ENCODE data around the gene ANGPTL7. TPM values are rescaled to one million over a fixed set of nuclear protein-coding genes. Genes with fewer than 3 reads are reported as not detected.

The ANGPTL7 gene
- total and polyA plus RNA-seq, 2 of the 8 experiments (the other 6 are each of a cell fraction or from before 2014, with no cell fraction given), result not detected

DNA sequence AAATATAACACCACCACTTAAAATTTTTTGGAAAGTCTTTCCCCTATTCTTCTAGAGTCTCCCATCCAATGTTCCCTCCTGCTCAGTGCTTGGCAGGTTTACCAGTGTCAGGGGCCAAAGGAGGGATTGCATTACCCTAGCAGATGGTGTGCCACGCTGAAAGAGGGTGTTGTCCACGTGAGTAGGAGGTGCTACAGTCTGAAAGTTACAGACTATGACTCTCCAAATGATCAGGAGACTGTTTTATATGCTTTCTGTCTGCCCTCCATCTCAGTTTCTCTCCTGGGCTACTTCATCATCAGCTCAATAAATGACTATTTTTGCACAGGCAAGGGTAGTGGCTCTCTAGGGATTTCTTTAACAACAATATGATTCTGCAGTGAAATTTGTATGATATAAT is 31.3 kb upstream of the ANGPTL7 start:
- Histone ChIP-seq H3K79me1 (ENCODE audit: low read depth, low read length) (0 out of 2 replicates have a peak, but pooled peaks cover 4% of the 10 kb centered on the region), H3K4me2 (ENCODE audit: insufficient read depth in 1 of 2, low read depth in 2 of 2, low read length in 2 of 2) (no peak overlapping the region), H3K23ac (ENCODE audit: insufficient read length) (no peak overlapping the region), H4K5ac (ENCODE audit: insufficient read length, low read depth, low read length) (no peak overlapping the region), H3K56ac (replicated peaks; ENCODE audit: insufficient read length, low read depth, low read length) (no peak overlapping the region), H2BK20ac (ENCODE audit: low read length) (no peak overlapping the region), H4K91ac (replicated peaks; ENCODE audit: insufficient read length, low read length) (no peak overlapping the region), H3K23me2 (ENCODE audit: low read depth, low read length) (no peaks in the 10 kb centered on the region), H2BK15ac (ENCODE audit: low read length) (no peak overlapping the region), H2BK12ac (ENCODE audit: low read depth, low read length) (no peak overlapping the region), H3K4ac (replicated peaks; ENCODE audit: insufficient read length, low read depth, low read length) (no peak overlapping the region), H3K9me3 (ENCODE audit: insufficient read depth in 2 of 2, low read depth in 1 of 2, low read length in 1 of 2) (no peaks in the 10 kb centered on the region), H4K8ac (ENCODE audit: extremely low read depth, insufficient read depth, low read length) (no peak overlapping the region), H3K36me3 (ENCODE audit: control insufficient read depth in 2 of 4, insufficient read depth in 4 of 4, low read length in 3 of 4) (peaks cover 2 to 16% (median 7%) of the 10 kb centered on the region in 4 experiments; a peak in 6 of 8 replicates), H2AK5ac (ENCODE audit: low read depth, low read length) (no peak overlapping the region), H3K27me3 (replicated peaks in 1 of 4; ENCODE audit: control insufficient read depth in 3 of 4, extremely low read depth in 1 of 4, insufficient read depth in 3 of 4, low read length in 3 of 4) (no peaks in the 10 kb centered on the region), H2BK120ac (replicated peaks; ENCODE audit: low read depth, low read length) (no peak overlapping the region), H3K18ac (ENCODE audit: extremely low read depth, low read length) (no peak overlapping the region), H3K4me1 (replicated peaks in 1 of 4; ENCODE audit: control insufficient read depth in 3 of 4, insufficient read depth in 4 of 4, low read length in 3 of 4) (no peaks in the 10 kb centered on the region), H3K9ac (replicated peaks in 1 of 4; ENCODE audit: extremely low read depth in 1 of 4, low read depth in 3 of 4, low read length in 3 of 4) (no peak overlapping the region), H2AFZ (ENCODE audit: low read length) (no peak overlapping the region), H3K14ac (ENCODE audit: insufficient read length) (no peak overlapping the region), H4K20me1 (replicated peaks in 1 of 2; ENCODE audit: control insufficient read depth in 1 of 2, insufficient read depth in 2 of 2, low read length in 2 of 2) (no peaks in the 10 kb centered on the region), H2BK5ac (ENCODE audit: low read depth, low read length) (no peak overlapping the region), H3K27ac (ENCODE audit: low read depth, low read length) (no peak overlapping the region), H3K4me3 (ENCODE audit: extremely low read depth in 1 of 4, insufficient read depth in 2 of 4, low read depth in 3 of 4, low read length in 4 of 4) (no peak overlapping the region), H3K79me2 (ENCODE audit: control insufficient read depth in 1 of 2, insufficient read depth in 2 of 2, low read length in 2 of 2) (no peaks in the 10 kb centered on the region)
- DNase-seq (ENCODE audit: low read depth in 1 of 2, low spot score in 2 of 2) (no peak), FAIRE-seq (no peak)
- ChIA-PET POLR2A (ENCODE audit: partially characterized antibody) (interaction anchor here (0.8 kb wide), 1 partner anchor 19 kb away, joined by 3 read pairs; no protein-coding TSS in a partner anchor), CTCF (ENCODE audit: partially characterized antibody) (interaction anchor here (0.6 to 1.0 kb wide), 3 partner anchors 84 to 484 kb away, joined by 3 read pairs; no protein-coding TSS in a partner anchor)
- 94% methylated on average over 2 of the region's 2 CpGs; no CpG with 5 or more reads in 1 of the 2 experiments for WGBS, 2 experiments (ENCODE audit: extremely low coverage in 1 of 2, insufficient coverage in 1 of 2, insufficient read length in 1 of 2, insufficient replicate concordance in 2 of 2, low coverage in 1 of 2, low lambda C conversion rate in 2 of 2, missing lambda C conversion rate in 1 of 2)
- TF ChIP-seq YY1 (IDR thresholded peaks at IDR 0.05; ENCODE audit: low read depth, low read length) (no peak), HDAC2 (IDR thresholded peaks at IDR 0.05; ENCODE audit: borderline replicate concordance in 1 of 2, low read depth in 2 of 2, low read length in 2 of 2) (no peak), PHF8 (conservative IDR thresholded peaks at IDR 0.05; ENCODE audit: low read depth, low read length) (no peak), TAF1 (IDR thresholded peaks at IDR 0.05; ENCODE audit: low read depth, low read length) (no peak), SIN3A (conservative IDR thresholded peaks at IDR 0.05 in 1 of 2, IDR thresholded peaks at IDR 0.05 in 1 of 2; ENCODE audit: low read depth in 1 of 2, low read length in 2 of 2) (no peak), RAD21 (IDR thresholded peaks at IDR 0.05 in 1 of 2, conservative IDR thresholded peaks at IDR 0.05 in 1 of 2; ENCODE audit: low read depth in 2 of 2, low read length in 2 of 2) (no peak), FOSL1 (IDR thresholded peaks at IDR 0.05; ENCODE audit: insufficient read depth, low read depth, low read length) (no peak), GABPA (IDR thresholded peaks at IDR 0.05; ENCODE audit: borderline replicate concordance, insufficient read depth, low read length) (no peak), CHD2 (IDR thresholded peaks at IDR 0.05; ENCODE audit: low read length) (no peak), ATF3 (IDR thresholded peaks at IDR 0.05; ENCODE audit: insufficient read depth, low read depth, low read length) (no peak), POLR2AphosphoS5 (IDR thresholded peaks at IDR 0.05; ENCODE audit: low read depth, low read length) (no peak), RBBP5 (IDR thresholded peaks at IDR 0.05; ENCODE audit: borderline replicate concordance, low read depth, low read length) (no peak), ZNF274 (IDR thresholded peaks at IDR 0.05; ENCODE audit: borderline replicate concordance, extremely low read depth, low read length) (no peak)

Measured in H1 (cell line).